Neural crest cell (in vitro differentiated cells): ENCODE data around the gene TCN1. TPM values are rescaled to one million over a fixed set of nuclear protein-coding genes. Genes with fewer than 3 reads are reported as not detected.
A peak's percentile ranks its signal among the peaks of the same experiment; 100 is the strongest.

Source experiments
- DNase-seq: peaks from one replicate; pipeline ENCODE4 v3.0.0; 2021; ENCODE audit warnings: low read depth, mixed read lengths, low spot score
- H3K27ac Mint-ChIP-seq: one replicate; pipeline ENCODE4 v1.8.0; 2021; ENCODE audit warnings: mild to moderate bottlenecking, mixed read lengths; ENCODE audit not compliant: unreplicated experiment
- H3K27me3 Mint-ChIP-seq: 2 replicates; pipeline ENCODE4 v1.8.0; 2021; ENCODE audit warnings: low read depth, mild to moderate bottlenecking, mixed read lengths
- H3K36me3 Mint-ChIP-seq: 2 replicates; pipeline ENCODE4 v1.8.0; 2021; ENCODE audit warnings: low read depth, mild to moderate bottlenecking, mixed read lengths
- H3K4me1 Mint-ChIP-seq: 2 replicates; pipeline ENCODE4 v1.8.0; 2021; ENCODE audit warnings: mixed read lengths
- H3K4me3 Mint-ChIP-seq: one replicate; pipeline ENCODE4 v1.8.0; 2021; ENCODE audit warnings: mild to moderate bottlenecking, mixed read lengths
- H3K9me3 Mint-ChIP-seq: 2 replicates; pipeline ENCODE4 v1.8.0; 2021; ENCODE audit warnings: mixed read lengths
- total RNA-seq: library from RNA; stranded (reverse); gene quantifications from 2 replicates; pipeline ENCODE4 v1.2.1, GENCODE V29; 2021
- TF ChIP-seq, protein P1 (sequence below): fragments of 200-600 bp; sonication (generic); conservative IDR thresholded peaks from 2 replicates; pipeline ENCODE4 v1.5.0; 2021; ENCODE audit warnings: antibody characterized with exemption, mild to moderate bottlenecking

Gene TCN1
- total RNA-seq, 1 donor from 2014 or later = not detected

DNA sequence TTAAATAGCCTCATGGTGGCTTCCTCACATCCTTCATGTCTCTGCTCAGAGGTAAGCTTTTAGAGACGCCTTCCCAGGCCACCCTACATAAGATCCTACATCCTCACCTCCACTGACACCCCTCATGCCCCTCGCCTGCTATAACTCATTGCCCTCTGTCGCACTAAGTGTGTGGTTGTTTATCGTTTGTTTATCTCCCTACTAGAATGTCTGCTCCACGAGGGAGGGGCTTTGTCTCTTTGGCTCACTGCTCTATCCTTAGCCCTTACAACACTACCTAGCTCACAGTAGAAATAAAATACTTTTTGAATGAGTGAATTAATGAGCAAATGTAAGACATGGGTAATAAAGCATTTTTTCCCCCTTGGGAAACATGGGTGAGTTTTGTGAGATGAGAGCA is 19.7 kb downstream of the TCN1 start:
- DNase-seq = no peak
- H3K36me3 Mint-ChIP-seq = no peaks in the 10 kb centered on the region
- no peak overlapping the region for H3K4me3 Mint-ChIP-seq
- TF ChIP-seq, protein P1, sequence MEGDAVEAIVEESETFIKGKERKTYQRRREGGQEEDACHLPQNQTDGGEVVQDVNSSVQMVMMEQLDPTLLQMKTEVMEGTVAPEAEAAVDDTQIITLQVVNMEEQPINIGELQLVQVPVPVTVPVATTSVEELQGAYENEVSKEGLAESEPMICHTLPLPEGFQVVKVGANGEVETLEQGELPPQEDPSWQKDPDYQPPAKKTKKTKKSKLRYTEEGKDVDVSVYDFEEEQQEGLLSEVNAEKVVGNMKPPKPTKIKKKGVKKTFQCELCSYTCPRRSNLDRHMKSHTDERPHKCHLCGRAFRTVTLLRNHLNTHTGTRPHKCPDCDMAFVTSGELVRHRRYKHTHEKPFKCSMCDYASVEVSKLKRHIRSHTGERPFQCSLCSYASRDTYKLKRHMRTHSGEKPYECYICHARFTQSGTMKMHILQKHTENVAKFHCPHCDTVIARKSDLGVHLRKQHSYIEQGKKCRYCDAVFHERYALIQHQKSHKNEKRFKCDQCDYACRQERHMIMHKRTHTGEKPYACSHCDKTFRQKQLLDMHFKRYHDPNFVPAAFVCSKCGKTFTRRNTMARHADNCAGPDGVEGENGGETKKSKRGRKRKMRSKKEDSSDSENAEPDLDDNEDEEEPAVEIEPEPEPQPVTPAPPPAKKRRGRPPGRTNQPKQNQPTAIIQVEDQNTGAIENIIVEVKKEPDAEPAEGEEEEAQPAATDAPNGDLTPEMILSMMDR = no peak
- peaks cover 2% of the 10 kb centered on the region for H3K9me3 Mint-ChIP-seq
- peaks cover 11% of the 10 kb centered on the region for H3K4me1 Mint-ChIP-seq
- H3K27me3 Mint-ChIP-seq = peaks cover 3% of the 10 kb centered on the region
- H3K27ac Mint-ChIP-seq = peak overlapping the region; percentile 19

DNA sequence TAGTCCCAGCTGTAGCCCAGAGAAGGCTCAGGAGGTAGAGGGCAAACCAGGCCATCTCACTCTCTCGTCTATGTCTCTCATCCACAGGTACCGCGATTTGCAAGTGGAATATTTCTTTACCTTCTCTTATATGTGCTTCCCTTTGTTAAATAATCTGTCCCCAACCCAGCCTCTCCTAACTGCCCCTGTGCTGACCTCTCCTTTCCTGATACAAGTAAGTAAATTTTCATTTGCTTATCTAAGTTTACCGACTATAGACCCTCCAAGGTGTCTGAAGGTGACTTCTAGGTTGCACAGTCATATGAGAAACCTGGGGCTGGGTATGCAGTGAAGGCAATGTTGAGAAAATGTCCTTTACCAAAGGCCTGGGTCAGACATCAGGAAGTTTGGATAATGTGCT is 20.9 kb downstream of the TCN1 start, which contains the start of gene CBLIF:
CBLIF (minus strand) TSS at position 101 of the 400 bp plus-strand sequence; CDS start at position 55, 46 bp downstream.
- no peak within 1 kb of the TSS for H3K27ac Mint-ChIP-seq
- no peaks in the 10 kb centered on the region for H3K36me3 Mint-ChIP-seq
- no peak for DNase-seq
- H3K27me3 Mint-ChIP-seq = peaks cover 5% of the 10 kb centered on the region
- H3K4me1 Mint-ChIP-seq = peaks cover 11% of the 10 kb centered on the region
- H3K4me3 Mint-ChIP-seq = no peak within 1 kb of the TSS
- H3K9me3 Mint-ChIP-seq = peaks cover 2% of the 10 kb centered on the region
- TF ChIP-seq, protein P1 = no peak

DNA sequence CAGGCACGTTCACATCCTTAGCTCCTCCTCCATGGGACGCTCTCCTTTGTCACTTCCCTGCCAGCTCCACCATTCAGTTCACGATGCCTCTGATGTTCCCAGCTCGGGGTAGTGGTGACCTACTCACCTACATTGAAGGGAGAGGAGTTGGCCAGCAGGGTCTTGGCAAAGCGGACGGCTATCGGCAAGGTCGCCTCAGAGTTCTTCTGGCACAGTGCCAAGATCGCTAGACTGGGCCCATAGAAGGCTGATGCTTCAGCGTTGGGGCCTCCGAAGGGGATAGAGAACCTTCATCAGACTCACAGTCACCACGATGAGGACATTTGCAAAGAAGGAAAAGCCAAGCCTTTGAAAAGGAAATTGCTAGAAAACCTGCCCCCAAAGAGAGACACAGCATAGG is 24.0 kb downstream of the TCN1 start:
- Mint-ChIP-seq H3K9me3 (peaks cover under 1% of the 10 kb centered on the region), H3K4me3 (no peak overlapping the region), H3K27me3 (peaks cover 7% of the 10 kb centered on the region), H3K27ac (no peak overlapping the region), H3K36me3 (no peaks in the 10 kb centered on the region), H3K4me1 (peaks cover 11% of the 10 kb centered on the region)
- TF ChIP-seq, protein P1 = no peak
- DNase-seq = no peak

DNA sequence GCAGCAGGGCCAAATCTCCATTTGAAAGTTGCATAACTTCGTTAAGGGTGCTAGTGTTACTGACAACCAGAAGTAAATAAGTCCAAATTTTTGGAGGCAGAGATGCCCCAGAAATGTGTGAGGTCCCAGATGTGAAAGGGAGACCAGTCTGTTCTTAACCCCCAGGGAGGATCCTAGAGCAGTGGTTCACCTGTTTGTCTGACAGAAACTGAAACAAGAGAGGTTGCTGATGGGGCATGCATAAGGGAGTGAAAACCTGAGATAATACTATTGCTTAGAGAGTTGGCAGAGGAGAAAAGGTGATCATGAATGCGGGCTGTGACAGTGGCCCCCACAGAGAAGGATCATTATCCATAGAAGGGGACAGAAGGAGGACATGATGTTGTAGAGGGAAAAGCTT is 24.8 kb downstream of the TCN1 start:
- Mint-ChIP-seq H3K36me3 (no peaks in the 10 kb centered on the region), H3K27ac (no peak overlapping the region), H3K4me3 (no peak overlapping the region), H3K27me3 (peaks cover 10% of the 10 kb centered on the region), H3K4me1 (peaks cover 10% of the 10 kb centered on the region), H3K9me3 (no peaks in the 10 kb centered on the region)
- DNase-seq = no peak
- TF ChIP-seq, protein P1 = no peak

DNA sequence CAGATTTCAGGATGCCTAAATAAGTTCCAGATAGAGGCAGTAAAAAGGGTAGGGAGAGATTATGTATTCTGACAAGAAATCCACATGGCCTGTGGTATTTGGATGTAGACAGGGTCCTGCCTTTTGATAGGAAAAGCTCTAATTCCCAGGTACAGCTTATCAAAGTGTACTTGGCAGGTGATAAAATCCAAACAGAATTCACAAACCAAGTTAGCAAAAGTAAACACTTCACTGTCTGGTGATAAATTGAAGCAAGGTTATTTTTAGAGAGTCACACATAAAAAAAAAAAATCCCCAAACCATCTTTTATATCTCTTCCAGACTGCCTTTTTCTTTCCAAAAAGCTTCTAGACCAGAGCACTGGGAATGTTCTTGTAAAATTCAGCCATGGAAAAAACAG is 26.7 kb downstream of the TCN1 start:
- Mint-ChIP-seq H3K4me3 (no peak overlapping the region), H3K9me3 (no peaks in the 10 kb centered on the region), H3K4me1 (no peaks in the 10 kb centered on the region), H3K36me3 (no peaks in the 10 kb centered on the region), H3K27ac (no peak overlapping the region), H3K27me3 (peaks cover 10% of the 10 kb centered on the region)
- TF ChIP-seq, protein P1 = no peak
- DNase-seq = no peak

DNA sequence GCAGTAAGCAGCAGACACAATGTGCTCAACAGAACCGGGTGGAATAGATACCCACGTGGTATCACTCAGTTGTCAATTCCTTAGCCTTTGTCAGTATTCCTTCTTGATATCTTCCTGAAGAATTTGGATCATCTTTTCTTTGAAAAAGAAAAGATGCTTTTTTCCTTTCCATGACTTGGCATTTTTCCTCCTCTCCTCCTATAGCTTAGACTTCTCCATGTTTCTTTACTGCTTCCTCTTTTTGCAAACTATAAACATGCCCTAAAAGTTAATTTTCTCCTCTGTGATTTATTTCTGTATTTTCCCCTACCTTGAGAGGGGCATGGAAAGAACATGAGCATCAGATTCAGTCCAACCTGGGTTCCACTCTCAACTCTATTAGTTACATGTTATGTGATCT is 32.7 kb downstream of the TCN1 start:
- peaks cover 5% of the 10 kb centered on the region for H3K27me3 Mint-ChIP-seq
- no peaks in the 10 kb centered on the region for H3K9me3 Mint-ChIP-seq
- no peak overlapping the region for H3K27ac Mint-ChIP-seq
- TF ChIP-seq, protein P1 = no peak
- no peak overlapping the region for H3K4me3 Mint-ChIP-seq
- H3K36me3 Mint-ChIP-seq = no peaks in the 10 kb centered on the region
- no peaks in the 10 kb centered on the region for H3K4me1 Mint-ChIP-seq
- no peak for DNase-seq
